PC-3 (cell line): ENCODE data around the gene FUT8. TPM values are rescaled to one million over a fixed set of nuclear protein-coding genes. Genes with fewer than 3 reads are reported as not detected.

Source experiments
- ATAC-seq: fragments of 200-7000 bp; cut with Tn5 transposase; 2 replicates; pipeline ENCODE4 v1.9.1; 2020; ENCODE audit warnings: mild to moderate bottlenecking, moderate library complexity
- BruUV-seq: library from RNA; stranded (reverse); fragments of 400-500 nt; replicated peaks from 2 replicates; lab custom pipeline; 2021; lab: Mats Ljungman, UMichigan
- CTCF ChIA-PET: fragments of 300-600 bp; sonication (Branson Sonifier 250); formaldehyde crosslinking; loops from one replicate; lab custom pipeline; 2022; ENCODE audit warnings: antibody characterized with exemption; lab: Charles Lee
- POLR2A ChIA-PET: fragments of 300-600 bp; sonication (Branson Sonifier 250); formaldehyde crosslinking; loops from one replicate; lab custom pipeline; 2022; ENCODE audit warnings: antibody characterized with exemption; ENCODE audit not compliant: unreplicated experiment; lab: Charles Lee
- DNase-seq: peaks from one replicate; pipeline ENCODE4 v3.0.0-alpha.2; 2015
- H2AFZ ChIP-seq: fragments of 300-600 bp; sonication (generic); 2 replicates; pipeline ENCODE4 v1.6.0; 2016; ENCODE audit warnings: antibody characterized with exemption, low read length
- H3F3A ChIP-seq: fragments of 300-600 bp; sonication (generic); one replicate; pipeline ENCODE4 v1.6.0; 2017; ENCODE audit warnings: antibody characterized with exemption, low read length, control low read depth, mild to moderate bottlenecking; ENCODE audit not compliant: unreplicated experiment
- H3K27ac ChIP-seq: fragments of 300-600 bp; sonication (generic); 2 replicates; pipeline ENCODE4 v1.5.1; 2016; ENCODE audit warnings: mild to moderate bottlenecking, low read length
- H3K27me3 ChIP-seq: fragments of 300-600 bp; sonication (generic); 2 replicates; pipeline ENCODE4 v1.6.1; 2016; ENCODE audit warnings: low read length, mixed read lengths
- H3K36me3 ChIP-seq: fragments of 300-600 bp; sonication (generic); 2 replicates; pipeline ENCODE4 v1.6.1; 2016; ENCODE audit warnings: low read depth, mixed run types, low read length, mixed read lengths
- H3K4me1 ChIP-seq: fragments of 300-600 bp; sonication (generic); 2 replicates; pipeline ENCODE4 v1.5.1; 2016; ENCODE audit warnings: low read length; ENCODE audit not compliant: insufficient read depth
- H3K4me2 ChIP-seq: fragments of 300-600 bp; sonication (generic); 2 replicates; pipeline ENCODE4 v1.6.0; 2016; ENCODE audit warnings: low read length
- H3K4me3 ChIP-seq: fragments of 300-600 bp; sonication (generic); 2 replicates; pipeline ENCODE4 v1.5.1; 2016; ENCODE audit warnings: mild to moderate bottlenecking, low read length, mixed read lengths
- H3K79me2 ChIP-seq: fragments of 300-600 bp; sonication (generic); 2 replicates; pipeline ENCODE4 v1.6.1; 2017; ENCODE audit warnings: low read length, mixed read lengths
- H3K9ac ChIP-seq: fragments of 300-600 bp; sonication (generic); 2 replicates; pipeline ENCODE4 v1.6.0; 2016; ENCODE audit warnings: mild to moderate bottlenecking, low read length
- H3K9me2 ChIP-seq: fragments of 300-600 bp; sonication (generic); replicated peaks from 2 replicates; pipeline ENCODE4 v1.6.1; 2016; ENCODE audit warnings: mixed run types, low read length, mixed read lengths
- H3K9me3 ChIP-seq: fragments of 300-600 bp; sonication (generic); 2 replicates; pipeline ENCODE4 v1.6.1; 2016; ENCODE audit warnings: low read length, mixed read lengths
- H4K20me1 ChIP-seq: fragments of 300-600 bp; sonication (generic); 2 replicates; pipeline ENCODE4 v1.6.1; 2016; ENCODE audit warnings: low read length, mixed read lengths
- CTCF ChIP-seq: fragments of 300-600 bp; sonication (generic); conservative IDR thresholded peaks from 2 replicates; pipeline ENCODE4 v1.5.1; 2017; ENCODE audit warnings: antibody characterized with exemption, low read depth, mild to moderate bottlenecking, low read length
- EZH2 ChIP-seq: fragments of 300-600 bp; sonication (generic); IDR thresholded peaks from one replicate; pipeline ENCODE4 v1.6.1; 2017; ENCODE audit warnings: antibody characterized with exemption, mild to moderate bottlenecking, low read length; ENCODE audit not compliant: unreplicated experiment
- EZH2phosphoT487 ChIP-seq: fragments of 300-600 bp; sonication (generic); IDR thresholded peaks from 2 replicates; pipeline ENCODE4 v1.6.1; 2018; ENCODE audit warnings: mild to moderate bottlenecking, antibody characterized with exemption, low read length, borderline replicate concordance
- intact Hi-C: fragments of 100-400 bp; cut with micrococcal nuclease; formaldehyde crosslinking; loops from 2 replicates; pipeline ENCODE4 v1.9.0; 2023
- total RNA-seq: library from RNA; depleted of rRNA; stranded (reverse); fragments of >200 nt; gene quantifications from 2 replicates; pipeline ENCODE4 v1.2.3, GENCODE V29; 2014

Gene FUT8
- total RNA-seq, 1 experiment from 2014 or later, result 132 TPM

DNA sequence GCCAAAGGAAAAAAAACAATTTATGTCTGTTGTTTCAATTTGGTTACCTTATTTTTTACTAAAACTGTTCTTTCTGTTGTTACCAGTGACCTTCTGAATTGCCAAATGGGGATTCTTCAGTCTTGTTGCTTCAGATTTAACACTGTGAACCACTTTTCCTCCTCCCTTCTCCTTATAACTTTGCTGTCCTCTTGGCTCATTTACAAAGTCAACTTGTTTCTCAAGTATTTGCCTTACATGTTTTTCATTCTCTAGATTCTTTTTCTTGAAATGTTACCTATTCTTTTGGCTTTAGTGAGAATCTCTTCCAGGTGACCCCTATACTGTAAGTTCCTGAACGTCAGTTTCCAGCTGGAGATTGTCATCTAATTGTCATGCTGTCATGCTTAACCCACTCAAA lies 19.4 kb downstream of the FUT8 start:
- Histone ChIP-seq H3K79me2 (peaks cover 100% of the 10 kb centered on the region), H3K27me3 (no peaks in the 10 kb centered on the region), H4K20me1 (peaks cover 22% of the 10 kb centered on the region), H3K4me3 (no peak overlapping the region), H3K4me2 (no peak overlapping the region), H3K9me3 (no peaks in the 10 kb centered on the region), H2AFZ (no peak overlapping the region), H3K36me3 (peaks cover 16% of the 10 kb centered on the region), H3K27ac (no peak overlapping the region), H3F3A (no peaks in the 10 kb centered on the region), H3K9ac (no peak overlapping the region), H3K4me1 (peaks cover 4% of the 10 kb centered on the region; the same call in 1 of the 2 replicates), H3K9me2 (no peaks in the 10 kb centered on the region)
- DNase-seq, result no peak
- ATAC-seq, result no peak
- POLR2A ChIA-PET, result no interaction called here
- intact Hi-C loops, result no loop called here
- CTCF ChIA-PET, result interaction anchor here (1.0 kb wide), 1 partner anchor 17 kb away, joined by 5 read pairs; no protein-coding TSS in a partner anchor
- TF ChIP-seq EZH2phosphoT487 (no peak), CTCF (no peak), EZH2 (no peak)
- BruUV-seq, result no TSS peak

- no peak overlapping the region for H3K9ac ChIP-seq
- POLR2A ChIA-PET, result no interaction called here
- H3K4me2 ChIP-seq, result no peak overlapping the region
These were observed 19.9 kb downstream of the FUT8 start for GRCh38 chr14:65432361-65432948.

More at GRCh38 chr14:65432361-65432948, 19.9 kb downstream of the FUT8 start:
- DNase-seq (no peak), ATAC-seq (no peak)
- H3K4me3 ChIP-seq, result no peak overlapping the region
- H4K20me1 ChIP-seq, result peaks cover 27% of the 10 kb centered on the region
- peaks cover 12% of the 10 kb centered on the region; the same call in 1 of the 2 replicates for H3K36me3 ChIP-seq
- H3K9me2 ChIP-seq, result no peaks in the 10 kb centered on the region
- CTCF ChIA-PET, result no interaction called here
- no peaks in the 10 kb centered on the region for H3K9me3 ChIP-seq
- H3K79me2 ChIP-seq, result peaks cover 100% of the 10 kb centered on the region
- no TSS peak for BruUV-seq
- intact Hi-C loops, result no loop called here
- H3K27ac ChIP-seq, result no peak overlapping the region
- peaks cover 4% of the 10 kb centered on the region; the same call in 1 of the 2 replicates for H3K4me1 ChIP-seq
- no peaks in the 10 kb centered on the region for H3F3A ChIP-seq
- TF ChIP-seq EZH2 (no peak), CTCF (no peak), EZH2phosphoT487 (no peak)
- H3K27me3 ChIP-seq, result no peaks in the 10 kb centered on the region
- no peak overlapping the region for H2AFZ ChIP-seq
